ENCODE measurements around the gene CD244. TPM values are rescaled to one million over a fixed set of nuclear protein-coding genes. Genes with fewer than 3 reads are reported as not detected.
"Not testable (repeated sequence)": the region's sequence is repeated elsewhere in the genome, so short reads cannot be mapped to it uniquely, and the experiment has no call there.

Gene CD244
- total RNA-seq, 6 donors from 2014 or later, result 0.78 to 4.1 (median 2.0) TPM

- Histone ChIP-seq H3K9me3 (no peaks in the 10 kb centered on the region), H3K4me3 (no peak overlapping the region), H3K36me3 (no peaks in the 10 kb centered on the region), H3K27me3 (no peaks in the 10 kb centered on the region), H3K4me1 (no peaks in the 10 kb centered on the region), H3K27ac (peak overlapping the region in 1 of 4 donors; percentile 71)
- peak in 1 of 2 donors; percentile 44 for DNase-seq
- peak; percentile 63 to 70 for ATAC-seq (ENCODE audit: low FRiP score in 2 of 2)
- no peak for TF ChIP-seq CTCF (IDR thresholded peaks at IDR 0.05)
- TF ChIP-seq EP300 (IDR thresholded peaks at IDR 0.05), result peak in 1 of 4 donors; percentile 24
- TF ChIP-seq POLR2A (IDR thresholded peaks at IDR 0.05), result peak in 1 of 4 donors; percentile 29
- 78 to 86% methylated on average over 13 of the region's 13 CpGs for WGBS, 2 donors
These were observed 72.7 kb downstream of the CD244 start for GRCh38 chr1:160789702-160790611.

- Histone ChIP-seq H3K4me1 (no peaks in the 10 kb centered on the region), H3K9me3 (no peaks in the 10 kb centered on the region), H3K27me3 (no peaks in the 10 kb centered on the region), H3K36me3 (no peaks in the 10 kb centered on the region), H3K27ac (no peak overlapping the region), H3K4me3 (no peak overlapping the region)
- no peak for TF ChIP-seq EP300 (IDR thresholded peaks at IDR 0.05)
- no peak for TF ChIP-seq POLR2AphosphoS5 (IDR thresholded peaks at IDR 0.05)
- TF ChIP-seq POLR2A (IDR thresholded peaks at IDR 0.05), result no peak
- TF ChIP-seq CTCF (IDR thresholded peaks at IDR 0.05), result no peak
- DNase-seq, result peak in 1 of 2 donors; percentile 36
- 94% methylated on average over 2 to 11 of the region's 11 CpGs for WGBS, 2 donors
- ATAC-seq (ENCODE audit: low FRiP score in 2 of 2), result no peak
These were observed 73.5 kb downstream of the CD244 start for GRCh38 chr1:160789051-160789701.

GRCh38 chr1:160782988-160783765, 79.5 kb downstream of the CD244 start:
- 86 to 91% methylated on average over 14 to 23 of the region's 25 CpGs for WGBS, 2 donors
- not testable (repeated sequence) for ATAC-seq (ENCODE audit: low FRiP score in 2 of 2); H3K9me3 ChIP-seq; H3K36me3 ChIP-seq; H3K27ac ChIP-seq; DNase-seq; H3K27me3 ChIP-seq; H3K4me3 ChIP-seq
- H3K4me1 ChIP-seq, result peaks cover 0 to 26% (median 6%) of the 10 kb centered on the region in 4 donors

GRCh38 chr1:160781914-160782689, 80.6 kb downstream of the CD244 start:
- H3K4me3 ChIP-seq, result no peak overlapping the region
- ATAC-seq (ENCODE audit: low FRiP score in 2 of 2), result peak; percentile 41 to 47
- TF ChIP-seq CTCF (IDR thresholded peaks at IDR 0.05) (no peak), POLR2A (IDR thresholded peaks at IDR 0.05) (no peak), POLR2AphosphoS5 (IDR thresholded peaks at IDR 0.05) (no peak), EP300 (IDR thresholded peaks at IDR 0.05) (no peak)
- peaks cover 0 to 26% (median 6%) of the 10 kb centered on the region in 4 donors for H3K4me1 ChIP-seq
- no peaks in the 10 kb centered on the region for H3K9me3 ChIP-seq
- 65 to 74% methylated on average over 9 of the region's 9 CpGs for WGBS, 2 donors
- no peak for DNase-seq
- H3K36me3 ChIP-seq, result no peaks in the 10 kb centered on the region
- peak overlapping the region; percentile 47 to 80 (median 72) for H3K27ac ChIP-seq
- H3K27me3 ChIP-seq, result no peaks in the 10 kb centered on the region

Data from upper lobe of left lung (tissue), 6 donors.